Stimulated activated CD8-positive, alpha-beta memory T cell treated with anti-CD3 and anti-CD28 coated beads, Interleukin-4, amount 100 ng/mL, for 48 hours (primary cell): Measurements from ENCODE around the gene FSIP2.

Experiments used
- DNase-seq: peaks from one replicate; pipeline ENCODE4 v3.0.0-alpha.2; 2020

FSIP2 gene

GRCh38 chr2:185738679-185739472 is at the start of gene FSIP2:
Gene FSIP2, plus strand, starts transcription at chr2:185738804. Its CDS starts 91 bp downstream, at chr2:185738895.
- peak; percentile 67 for DNase-seq

- DNase-seq, result no peak
Measured at GRCh38 chr2:185689906-185690539, 48.6 kb upstream of the FSIP2 start.

GRCh38 chr2:185695711-185696235 is 42.8 kb upstream of the FSIP2 start:
- no peak for DNase-seq

- DNase-seq, result no peak
Measured at GRCh38 chr2:185700883-185701282, 37.7 kb upstream of the FSIP2 start.

GRCh38 chr2:185734658-185735057 is 3.9 kb upstream of the FSIP2 start:
- DNase-seq, result no peak

GRCh38 chr2:185736210-185736609 is 2.4 kb upstream of the FSIP2 start:
- no peak for DNase-seq

- no peak for DNase-seq
Measured at GRCh38 chr2:185745864-185746859, 7.6 kb downstream of the FSIP2 start.

GRCh38 chr2:185757356-185757755 is 18.8 kb downstream of the FSIP2 start:
- no peak for DNase-seq

- no peak for DNase-seq
Measured at GRCh38 chr2:185771396-185771795, 32.8 kb downstream of the FSIP2 start.

- DNase-seq, result no peak
Measured at GRCh38 chr2:185780890-185781289, 42.3 kb downstream of the FSIP2 start.

GRCh38 chr2:185782223-185782769 is 43.7 kb downstream of the FSIP2 start:
- DNase-seq, result no peak

- no peak for DNase-seq
Measured at GRCh38 chr2:185785156-185785555, 46.6 kb downstream of the FSIP2 start.

- DNase-seq, result no peak
Measured at GRCh38 chr2:185785851-185786473, 47.4 kb downstream of the FSIP2 start.

- no peak for DNase-seq
Measured at GRCh38 chr2:185787227-185788145, 48.9 kb downstream of the FSIP2 start.

GRCh38 chr2:185790361-185790760 is 51.8 kb downstream of the FSIP2 start:
- DNase-seq, result no peak

- no peak for DNase-seq
Measured at GRCh38 chr2:185793532-185794345, 55.1 kb downstream of the FSIP2 start.

- no peak for DNase-seq
Measured at GRCh38 chr2:185796758-185797157, 58.2 kb downstream of the FSIP2 start.

- no peak for DNase-seq
Measured at GRCh38 chr2:185802926-185803325, 64.3 kb downstream of the FSIP2 start.

- no peak for DNase-seq
Measured at GRCh38 chr2:185806783-185807182, 68.2 kb downstream of the FSIP2 start.

GRCh38 chr2:185807351-185807750 is 68.7 kb downstream of the FSIP2 start:
- DNase-seq, result no peak
